HG03060 (cell line): ENCODE results near the gene PCGF3.
"Not testable (repeated sequence)": the region's sequence is repeated elsewhere in the genome, so short reads cannot be mapped to it uniquely, and the experiment has no call there.

Source experiments
- ATAC-seq: cut with Tn5 transposase; IDR thresholded peaks from one replicate; pipeline ENCODE4 v1.9.1; 2021; ENCODE audit warnings: low read depth, moderate number of reproducible peaks; ENCODE audit not compliant: unreplicated experiment

PCGF3 gene

DNA sequence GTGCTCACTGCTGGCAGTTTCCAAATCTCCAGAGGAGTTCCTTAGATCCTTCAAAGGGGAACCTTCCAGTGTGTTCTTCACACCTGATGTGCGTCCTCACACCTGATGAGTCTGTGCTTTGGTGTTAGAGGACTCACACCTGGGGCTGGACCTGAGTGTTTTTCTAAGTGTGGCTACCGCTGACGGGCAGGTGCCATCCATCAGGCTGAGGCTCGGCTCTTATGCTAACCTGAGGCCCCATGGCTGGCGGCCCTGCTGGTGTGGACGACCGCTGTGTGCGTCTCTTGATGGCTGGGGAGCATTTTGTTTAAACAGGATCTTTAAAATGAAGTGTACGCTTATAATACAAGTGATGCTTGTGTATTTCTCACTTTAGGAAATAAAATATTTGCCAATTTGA is 28.4 kb downstream of the PCGF3 start:
- no peak for ATAC-seq

DNA sequence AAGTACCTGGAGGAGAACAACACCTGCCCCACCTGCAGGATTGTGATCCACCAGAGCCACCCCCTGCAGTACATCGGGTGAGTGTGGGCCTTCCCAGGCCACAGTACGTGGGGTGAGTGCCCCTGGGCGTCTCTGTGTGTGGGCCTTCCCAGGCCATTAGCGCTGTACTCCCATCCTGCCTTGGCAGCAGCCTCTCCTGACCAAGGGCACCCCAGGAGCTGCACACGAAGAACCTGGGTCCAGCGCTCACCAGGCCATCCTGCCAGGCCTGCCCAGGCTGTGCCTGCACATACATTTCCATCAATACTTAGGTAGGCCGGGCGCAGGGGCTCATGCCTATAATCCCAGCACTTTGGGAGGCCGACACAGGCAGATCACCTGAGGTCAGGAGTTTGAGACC is 29.3 kb downstream of the PCGF3 start:
- ATAC-seq = no peak

DNA sequence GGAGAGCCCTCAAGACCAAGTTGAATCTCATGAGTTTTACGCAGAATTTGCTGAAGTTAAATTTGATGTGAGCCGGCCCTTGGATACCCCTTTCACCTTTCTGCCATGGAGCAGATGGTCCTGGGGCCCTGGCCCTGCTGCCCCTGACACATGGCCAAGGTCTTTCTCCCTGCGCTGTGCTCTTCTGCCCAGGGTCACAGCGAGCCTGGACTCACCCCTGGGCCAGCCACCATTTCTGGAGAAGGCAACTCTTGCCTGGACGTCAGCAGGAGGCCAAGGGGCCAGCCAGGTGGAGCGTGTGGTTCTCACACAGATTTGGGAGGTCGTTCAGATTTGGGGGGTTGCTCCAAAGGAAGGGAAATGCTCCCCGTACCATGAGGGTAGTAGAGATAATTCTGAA is 30.0 kb downstream of the PCGF3 start:
- no peak for ATAC-seq

DNA sequence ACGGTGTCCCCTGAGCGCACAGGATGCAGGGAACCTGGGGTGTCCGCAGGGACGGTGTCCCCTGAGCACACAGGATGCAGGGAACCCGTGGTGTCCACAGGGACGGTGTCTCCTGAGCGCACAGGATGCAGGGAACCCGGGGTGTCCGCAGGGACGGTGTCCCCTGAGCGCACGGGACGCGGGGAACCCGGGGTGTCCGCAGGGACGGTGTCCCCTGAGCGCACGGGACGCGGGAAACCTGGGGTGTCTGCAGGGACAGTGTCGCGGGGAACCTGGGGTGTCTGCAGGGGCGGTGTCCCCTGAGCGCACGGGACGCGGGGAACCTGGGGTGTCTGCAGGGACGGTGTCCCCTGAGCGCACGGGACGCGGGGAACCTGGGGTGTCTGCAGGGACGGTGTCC is 30.9 kb downstream of the PCGF3 start:
- not testable (repeated sequence) for ATAC-seq

DNA sequence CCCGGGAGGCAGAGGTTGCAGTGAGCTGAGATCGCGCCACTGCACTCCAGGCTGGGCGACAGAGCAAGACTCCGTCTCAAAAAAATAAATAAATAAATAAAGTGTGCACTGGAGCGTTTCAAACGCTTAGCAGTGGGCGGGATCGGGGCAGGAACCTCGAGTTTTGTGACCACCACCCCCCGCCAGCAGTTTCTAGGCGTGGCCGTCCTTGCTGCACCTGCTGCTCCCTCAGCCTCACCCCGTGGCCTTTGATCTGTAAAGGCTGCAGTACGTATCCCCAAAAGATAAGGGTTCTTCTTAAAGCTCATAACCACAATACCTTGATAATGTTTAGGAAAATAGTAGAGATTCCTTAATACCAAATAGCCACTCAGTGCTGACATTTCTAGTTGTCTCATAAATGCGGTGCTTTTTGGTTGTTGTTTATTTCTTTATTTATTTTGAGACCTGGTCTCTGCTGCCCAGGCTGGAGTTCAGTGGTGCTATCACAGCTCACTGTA is 33.2 kb downstream of the PCGF3 start:
- no peak for ATAC-seq

DNA sequence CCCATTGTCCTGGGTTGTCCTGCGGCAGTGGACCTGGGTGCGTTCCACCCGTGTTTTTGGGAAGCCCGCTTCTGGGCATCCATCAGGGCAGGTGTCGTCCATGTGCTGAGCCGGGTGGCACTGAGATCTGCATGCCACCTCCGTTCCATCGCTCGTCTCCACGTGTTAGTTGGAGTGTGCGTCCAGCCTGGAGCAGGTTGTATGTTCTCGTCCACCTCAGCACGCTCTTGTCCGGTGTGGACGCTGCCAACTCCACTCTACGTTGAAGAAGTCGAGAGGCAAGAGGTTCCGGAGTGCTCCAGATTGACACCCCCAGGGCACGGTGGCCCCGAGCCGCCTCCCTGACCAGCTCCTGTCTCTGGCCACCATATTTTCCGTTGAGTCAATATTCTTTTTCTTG is 33.9 kb downstream of the PCGF3 start:
- no peak for ATAC-seq

DNA sequence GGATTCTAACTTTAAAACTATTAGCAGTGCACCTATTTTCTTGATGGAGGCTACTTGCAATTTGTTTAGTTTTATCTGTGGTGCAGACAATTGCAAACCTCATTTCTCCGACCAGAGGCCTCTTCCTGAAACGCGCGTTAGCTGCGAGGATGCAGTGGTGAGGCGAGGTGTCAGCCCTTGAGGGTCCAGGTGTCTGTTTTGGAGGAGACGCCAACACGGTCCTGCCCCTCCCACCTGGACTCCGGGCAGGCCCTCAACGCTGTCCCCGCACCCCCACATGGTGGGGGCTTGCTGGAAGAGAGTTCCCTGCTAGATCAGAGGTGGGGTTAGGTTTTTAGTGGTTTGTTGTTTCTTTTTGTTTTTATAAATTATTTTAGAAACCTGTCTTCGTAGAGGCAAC is 34.4 kb downstream of the PCGF3 start:
- no peak for ATAC-seq

DNA sequence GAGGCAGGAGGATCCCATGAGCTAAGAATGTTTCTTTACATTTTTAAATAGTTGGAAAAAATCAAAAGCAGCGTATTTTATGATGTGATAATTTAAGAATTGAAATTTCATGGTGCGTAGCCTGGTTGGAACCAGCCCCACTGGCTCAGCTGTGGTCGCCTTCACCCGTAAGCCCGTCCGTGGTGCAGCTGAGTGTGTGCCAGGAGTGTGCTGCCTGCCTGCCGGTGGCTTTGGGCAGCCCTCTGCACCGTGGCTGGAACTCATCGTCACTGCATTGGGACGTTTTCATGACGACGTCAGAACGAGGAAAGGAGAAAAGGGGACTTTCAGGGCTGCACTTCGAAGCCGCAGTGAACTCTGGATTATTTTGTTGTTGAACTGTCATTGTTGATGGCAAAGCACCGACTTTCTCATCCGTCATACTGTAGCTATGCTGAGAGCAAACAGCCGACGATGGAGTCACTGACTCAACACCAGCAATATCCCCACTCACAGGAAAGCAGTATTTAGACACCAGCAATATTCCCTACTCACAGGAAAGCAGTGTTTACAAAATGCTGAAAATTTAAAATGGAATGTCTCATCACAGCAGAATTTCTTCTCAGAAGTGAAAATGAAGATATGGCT is 35.1 kb downstream of the PCGF3 start:
- no peak for ATAC-seq

DNA sequence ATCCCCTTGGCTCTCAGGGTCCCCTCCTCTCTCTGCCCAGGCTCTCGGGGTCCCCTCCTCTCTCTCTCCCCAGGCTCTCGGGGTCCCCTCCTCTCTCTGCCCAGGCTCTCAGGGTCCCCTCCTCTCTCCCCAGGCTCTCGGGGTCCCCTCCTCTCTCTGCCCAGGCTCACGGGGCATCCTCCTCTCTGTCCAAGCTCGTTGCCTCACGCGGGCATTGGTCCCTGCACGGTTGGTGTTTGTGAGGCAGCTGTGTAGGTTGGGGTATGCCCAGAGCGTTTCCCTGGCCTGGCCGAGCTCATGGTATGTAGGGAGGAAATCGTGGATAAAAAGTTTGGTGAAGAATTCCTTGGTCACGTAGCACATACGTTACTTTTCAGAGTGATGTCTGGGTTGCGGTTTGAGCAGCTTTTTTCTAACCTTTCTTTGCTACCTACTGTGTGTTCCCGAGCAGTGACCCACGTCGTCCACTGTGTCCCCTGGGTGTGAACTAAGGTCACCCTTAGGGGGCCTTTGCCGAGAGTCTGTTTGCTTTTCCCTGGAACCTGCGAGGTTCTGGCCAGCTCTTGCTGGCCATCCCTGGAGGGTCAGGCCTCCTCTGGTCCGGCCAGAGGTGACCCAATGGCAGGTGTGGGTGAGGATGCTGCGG is 36.6 kb downstream of the PCGF3 start:
- no peak for ATAC-seq

DNA sequence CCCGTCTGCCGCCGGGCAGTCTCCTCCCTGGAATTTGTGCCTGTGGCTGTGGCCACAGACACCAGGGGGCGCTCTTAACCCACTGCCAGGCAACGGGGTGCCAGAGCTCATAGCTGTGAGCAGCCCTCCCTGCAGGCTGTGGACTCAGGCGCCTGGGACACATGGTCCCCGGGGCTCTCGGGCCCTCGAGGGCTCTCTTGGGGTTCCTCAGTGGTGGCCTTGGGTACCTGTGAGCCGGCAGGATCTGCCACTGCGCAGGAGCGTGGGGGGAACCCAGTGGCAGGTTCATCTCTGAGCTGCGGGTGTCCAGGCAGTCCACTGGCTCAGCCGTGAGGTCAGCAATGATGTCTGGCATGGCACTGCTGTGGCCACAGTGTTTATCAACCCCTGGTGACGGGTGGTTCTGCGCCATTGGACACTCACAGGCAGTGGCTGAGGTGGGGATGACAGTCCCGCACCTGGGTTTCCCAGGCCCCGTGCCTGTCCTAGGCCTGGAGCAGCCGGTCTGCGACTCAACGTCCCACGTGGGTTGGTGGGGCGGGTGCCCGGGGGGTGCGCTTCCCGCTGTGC is 37.2 kb downstream of the PCGF3 start:
- ATAC-seq = no peak

DNA sequence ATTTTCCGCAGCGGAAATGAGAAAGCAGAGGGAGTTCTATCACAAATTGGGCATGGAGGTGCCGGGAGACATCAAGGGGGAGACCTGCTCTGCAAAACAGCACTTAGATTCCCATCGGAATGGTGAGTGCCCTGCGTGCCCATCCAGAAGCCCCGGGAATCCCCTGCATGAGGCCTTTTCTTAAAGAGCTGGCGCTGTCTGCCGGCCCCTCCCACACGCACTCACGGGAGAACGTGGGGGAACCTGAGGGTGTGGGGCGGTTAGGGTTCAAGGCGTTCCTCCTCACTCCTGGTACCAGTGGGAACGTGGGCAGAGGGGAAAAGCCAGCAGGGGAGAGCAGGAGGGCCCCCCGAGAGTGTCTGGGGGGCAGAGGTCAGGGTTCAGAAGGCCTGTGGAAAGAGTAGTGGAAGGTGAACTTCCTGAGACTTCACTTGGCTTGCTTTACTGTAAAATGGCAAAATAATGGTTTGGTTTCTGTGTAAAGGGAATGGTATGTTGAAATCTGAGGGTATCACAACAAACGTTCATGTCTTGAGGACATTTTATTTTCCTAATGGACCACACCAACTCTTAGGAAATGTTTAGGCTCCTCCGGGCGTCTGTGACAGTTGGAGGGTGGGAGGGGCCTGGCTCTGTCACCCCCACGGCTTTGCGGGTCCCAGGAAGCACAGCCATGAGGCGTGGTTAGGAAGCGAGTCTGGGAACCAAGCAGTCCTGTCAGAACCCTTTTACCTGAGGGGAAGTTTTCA is 38.0 kb downstream of the PCGF3 start:
- ATAC-seq = no peak

DNA sequence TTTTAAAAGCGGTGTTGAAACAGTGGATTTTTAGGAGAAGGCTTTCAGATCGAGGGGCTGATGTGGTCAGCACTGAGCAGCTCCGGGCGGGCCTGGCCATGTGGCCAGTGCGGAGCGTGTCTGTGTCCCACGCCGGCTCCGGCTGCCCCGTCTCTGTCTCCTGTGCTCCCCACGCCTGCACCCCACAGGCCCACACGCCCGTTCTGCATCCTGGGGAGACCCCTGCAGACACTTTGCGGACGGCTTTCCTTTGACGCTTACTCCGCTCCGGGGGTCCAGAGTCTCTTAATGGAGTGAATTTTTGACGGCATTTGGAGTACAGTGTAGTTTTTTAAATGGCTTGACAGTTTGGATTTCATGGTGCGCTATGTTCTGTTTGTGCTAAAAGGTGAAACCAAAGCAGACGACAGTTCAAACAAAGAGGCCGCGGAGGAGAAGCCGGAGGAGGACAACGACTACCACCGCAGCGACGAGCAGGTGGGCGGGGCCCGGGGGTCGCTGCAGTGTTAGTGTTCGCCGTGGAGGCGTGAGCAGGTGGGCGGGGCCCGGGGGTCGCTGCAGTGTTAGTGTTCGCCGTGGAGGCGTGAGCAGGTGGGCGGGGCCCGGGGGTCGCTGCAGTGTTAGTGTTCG is 38.7 kb downstream of the PCGF3 start:
- ATAC-seq = no peak

DNA sequence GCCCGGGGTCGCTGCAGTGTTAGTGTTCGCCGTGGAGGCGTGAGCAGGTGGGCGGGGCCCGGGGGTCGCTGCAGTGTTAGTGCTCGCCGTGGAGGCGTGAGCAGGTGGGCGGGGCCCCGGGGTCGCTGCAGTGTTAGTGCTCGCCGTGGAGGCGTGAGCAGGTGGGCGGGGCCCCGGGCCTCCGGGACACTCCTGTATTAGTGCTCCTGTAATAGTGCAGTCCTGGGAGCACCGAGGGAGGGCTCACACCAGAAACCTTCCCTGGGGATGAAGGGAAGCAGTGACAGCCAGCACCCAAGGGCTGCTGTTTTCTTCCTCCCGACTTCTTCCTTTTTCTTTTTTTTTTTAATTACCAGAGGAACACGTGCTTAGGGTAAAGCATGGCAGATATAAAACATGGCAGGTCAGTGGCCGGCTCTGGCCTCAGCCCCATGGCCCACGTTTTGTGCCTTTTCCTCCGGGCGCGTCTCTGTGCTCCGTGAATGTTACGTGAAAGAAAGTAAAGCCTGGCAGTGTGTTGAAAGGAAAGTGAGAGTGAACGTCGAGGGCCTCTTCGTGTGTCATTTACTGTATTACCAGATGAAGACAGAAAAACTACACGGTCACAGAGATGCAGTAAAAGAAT is 42.0 kb downstream of the PCGF3 start:
- ATAC-seq = no peak

DNA sequence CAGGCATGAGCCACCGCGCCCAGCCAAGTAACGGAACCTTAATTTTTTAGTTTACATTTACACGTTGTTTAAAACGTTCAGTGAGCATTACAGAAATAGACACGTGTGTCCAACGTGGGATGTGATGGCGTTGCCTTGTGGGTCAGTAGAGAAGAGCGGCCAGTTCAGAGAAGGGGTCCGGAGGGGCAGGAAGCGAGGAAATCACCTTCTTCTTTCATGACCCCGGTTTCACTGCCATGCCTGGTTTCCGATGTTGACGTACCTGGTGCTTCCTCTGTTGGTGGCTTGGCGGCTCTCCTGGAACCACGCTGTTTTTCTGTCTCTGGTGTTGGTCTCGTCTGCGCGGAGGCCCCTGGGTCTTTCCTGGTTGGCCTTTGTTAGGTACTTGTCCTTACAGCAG is 42.8 kb downstream of the PCGF3 start:
- ATAC-seq = no peak

DNA sequence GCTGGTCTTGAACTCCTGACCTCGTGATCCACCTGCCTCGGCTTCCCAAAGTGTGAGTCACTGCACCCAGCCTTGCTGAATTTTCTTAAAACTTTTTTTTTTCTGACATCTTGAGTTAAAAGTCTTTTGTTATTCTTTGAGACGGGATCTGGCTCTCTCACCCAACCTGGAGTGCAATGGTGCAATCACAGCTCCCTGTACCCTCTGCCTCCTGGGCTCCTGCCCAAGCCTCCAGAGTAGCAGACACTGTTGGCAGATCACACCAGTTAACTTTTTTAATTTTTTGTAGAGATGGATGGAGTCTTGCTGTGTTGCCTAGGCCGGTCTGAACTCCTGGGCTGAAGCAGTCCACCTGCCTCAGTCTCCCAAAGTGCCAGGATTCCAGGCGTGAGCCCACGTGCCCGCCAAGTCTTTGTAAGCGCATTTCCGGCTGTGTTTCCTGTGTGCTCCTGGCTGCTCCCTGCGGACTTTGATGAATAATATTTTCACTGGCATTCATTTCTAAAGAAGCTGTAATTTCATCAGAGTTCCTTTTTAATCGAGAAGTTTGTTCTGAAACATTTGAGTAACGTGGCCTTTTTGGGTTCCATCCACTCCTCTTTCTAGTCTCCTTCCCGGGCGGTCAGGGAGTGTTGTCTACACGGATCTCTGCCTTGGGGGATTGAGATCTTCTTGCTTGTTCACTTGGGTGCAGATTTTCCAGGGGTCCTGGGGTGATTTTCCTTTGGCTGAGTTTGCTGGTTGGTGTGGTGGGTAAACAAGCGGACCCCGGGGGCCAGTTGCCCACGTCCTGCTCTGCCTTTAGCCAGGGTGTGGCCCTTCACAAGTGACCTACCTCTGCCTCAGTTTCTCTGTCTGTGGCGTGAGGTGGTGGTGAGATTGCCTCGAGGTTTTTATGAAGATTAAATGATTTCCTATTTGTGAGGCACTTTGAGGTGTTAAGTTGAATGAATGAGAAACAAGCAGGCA is 44.4 kb downstream of the PCGF3 start:
- ATAC-seq = no peak

DNA sequence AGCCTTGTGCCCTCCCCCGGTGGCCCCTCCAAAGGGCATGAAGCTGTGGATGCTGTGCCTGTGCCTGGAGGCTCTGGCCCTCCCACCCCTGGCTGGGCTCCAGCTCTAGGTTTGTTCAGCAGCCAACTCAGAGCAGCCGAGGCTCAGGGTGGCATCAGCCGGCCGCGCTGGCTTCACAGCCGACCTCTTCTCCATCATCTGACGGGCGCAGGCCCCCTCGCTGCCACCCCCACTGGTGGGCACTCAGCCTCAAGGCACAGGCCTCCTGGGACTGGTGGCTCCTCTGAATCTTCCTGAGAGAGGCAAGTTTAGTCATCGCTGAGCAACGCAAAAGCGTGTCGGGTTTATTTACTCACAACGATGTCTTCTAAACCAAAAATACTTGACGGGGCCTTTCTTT is 46.0 kb downstream of the PCGF3 start:
- ATAC-seq = no peak

DNA sequence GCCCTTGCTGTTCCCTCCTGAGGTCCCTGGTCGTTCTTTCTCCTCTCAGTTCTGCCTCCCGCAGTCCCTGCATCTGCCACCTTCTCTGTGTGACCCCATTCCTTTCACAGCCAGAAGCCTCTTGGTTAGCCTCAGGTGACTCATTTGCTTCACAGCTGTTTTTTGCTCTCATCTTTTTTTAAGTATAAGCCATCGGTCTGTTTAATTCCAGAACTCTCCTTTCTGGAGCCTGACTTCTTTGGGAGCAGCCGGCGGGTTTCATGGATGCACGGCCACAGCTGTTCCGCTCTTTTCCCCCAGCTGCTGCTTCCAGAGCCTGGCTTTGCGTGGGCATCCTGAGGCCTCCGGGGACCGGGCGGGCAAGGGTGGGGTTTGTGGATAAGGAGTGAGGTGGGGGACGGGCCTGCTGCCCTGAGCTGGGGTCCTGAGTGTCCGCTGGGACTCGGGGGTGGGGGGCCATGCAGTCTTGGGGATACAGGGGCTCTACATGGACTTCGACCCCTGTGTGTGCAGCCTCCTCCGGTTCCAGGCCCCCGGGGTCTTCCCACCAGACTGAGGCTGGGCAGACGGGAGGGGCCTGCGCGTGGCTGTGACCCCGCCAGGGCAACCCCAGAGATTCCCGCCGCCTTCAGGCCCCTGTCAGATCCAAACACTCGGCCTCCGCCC is 46.7 kb downstream of the PCGF3 start:
- ATAC-seq = no peak

DNA sequence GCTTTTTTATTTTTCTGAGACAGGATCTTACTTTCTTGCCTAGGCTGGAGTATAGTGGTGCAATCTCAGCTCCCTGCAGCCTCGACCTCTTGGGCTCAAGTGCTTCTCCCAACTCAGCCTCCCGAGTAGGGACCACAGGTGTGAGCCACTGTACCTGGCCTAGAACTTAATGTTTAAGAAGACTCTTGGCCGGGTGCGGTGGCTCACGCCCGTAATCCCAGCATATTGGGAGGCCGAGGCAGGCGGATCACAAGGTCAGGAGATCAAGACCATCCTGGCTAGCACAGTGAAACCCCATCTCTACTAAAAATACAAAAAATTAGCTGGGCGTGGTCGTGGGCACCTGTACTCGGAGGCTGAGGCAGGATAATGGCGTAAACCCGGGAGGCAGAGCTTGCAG is 47.6 kb downstream of the PCGF3 start:
- not testable (repeated sequence) for ATAC-seq
